ENCODE results near the gene ARL14. TPM values are rescaled to one million over a fixed set of nuclear protein-coding genes. Genes with fewer than 3 reads are reported as not detected.
A peak's percentile ranks its signal among the peaks of the same experiment; 100 is the strongest.

The ARL14 gene
- total RNA-seq, 1 donor from 2014 or later = not detected

DNA sequence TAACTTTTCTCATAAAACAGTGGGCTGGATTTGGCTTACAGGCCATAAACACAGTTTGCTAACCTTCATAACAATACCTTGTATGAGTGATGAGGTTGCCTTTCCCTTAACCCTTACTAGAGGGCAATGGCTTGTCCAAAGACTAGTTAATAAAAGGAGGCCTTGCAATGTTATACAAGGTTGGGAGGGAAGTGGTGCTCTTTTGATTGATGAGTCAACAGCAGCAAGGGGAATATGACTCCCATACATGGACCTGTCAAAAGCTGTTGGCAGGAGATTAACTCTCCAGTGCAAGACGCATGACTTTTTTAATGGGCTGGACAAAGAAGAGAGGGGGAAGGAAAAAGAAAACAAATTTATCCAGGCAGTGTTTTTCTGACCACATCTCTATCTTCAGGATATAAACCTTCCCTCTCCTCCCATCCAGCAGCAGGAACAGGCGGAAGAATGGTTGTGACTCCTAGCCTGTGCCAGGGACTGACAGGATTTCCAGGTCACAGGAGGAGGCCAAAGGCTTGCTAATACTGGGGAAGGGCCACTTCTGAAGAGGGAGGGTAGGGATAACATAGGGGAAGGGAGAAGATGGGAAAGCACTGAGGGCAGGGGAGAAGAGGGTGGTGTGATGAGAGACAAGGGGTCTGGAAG is 35.2 kb upstream of the ARL14 start:
- no peaks in the 10 kb centered on the region for H3K27me3 Mint-ChIP-seq (ENCODE audit: insufficient read depth, low read depth)
- H2AFZ ChIP-seq (replicated peaks) = no peak overlapping the region

DNA sequence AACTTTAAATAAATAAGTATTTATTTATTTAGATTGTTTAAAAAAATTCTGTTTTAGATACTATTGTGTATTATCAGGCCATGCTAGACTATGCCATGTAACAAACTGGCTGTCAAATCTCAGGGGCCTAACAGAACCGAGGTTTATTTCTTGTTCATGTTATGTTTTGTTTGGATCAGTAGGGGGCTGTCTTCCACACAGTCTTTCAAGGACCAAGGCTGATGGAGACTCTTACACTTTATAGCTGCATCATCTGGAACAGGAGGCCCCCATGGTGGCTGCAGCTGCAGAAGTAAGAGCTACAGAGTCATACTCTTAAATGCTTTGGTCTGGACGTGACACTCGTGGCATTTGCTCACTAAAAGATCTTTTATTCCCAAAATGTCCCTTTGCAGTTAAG is 33.0 kb upstream of the ARL14 start:
- Mint-ChIP-seq H3K4me1 (peaks cover 12% of the 10 kb centered on the region), H3K4me3 (no peak overlapping the region), H3K9me3 (no peaks in the 10 kb centered on the region), H3K27ac (no peak overlapping the region), H3K36me3 (no peaks in the 10 kb centered on the region), H3K27me3 (ENCODE audit: insufficient read depth, low read depth) (no peaks in the 10 kb centered on the region)
- H3K36me3 ChIP-seq = no peaks in the 10 kb centered on the region
- H4K20me1 ChIP-seq (ENCODE audit: low read depth) = no peaks in the 10 kb centered on the region
- no peaks in the 10 kb centered on the region for H3K9me3 ChIP-seq (ENCODE audit: low read depth)
- H3K4me2 ChIP-seq = peak overlapping the region; percentile 46
- H3K4me3 ChIP-seq = no peak overlapping the region
- peak overlapping the region; percentile 65 for H3K27ac ChIP-seq
- H3K9ac ChIP-seq = no peak overlapping the region
- H3F3A ChIP-seq (ENCODE audit: low read depth) = peaks cover 13% of the 10 kb centered on the region
- peak overlapping the region; percentile 44 for H2AFZ ChIP-seq (replicated peaks)
- DNase-seq (ENCODE audit: low spot score) = peak; percentile 64
- no peaks in the 10 kb centered on the region for H3K79me2 ChIP-seq (ENCODE audit: low read depth)
- H3K27me3 ChIP-seq = no peaks in the 10 kb centered on the region
- H3K4me1 ChIP-seq = peaks cover 22% of the 10 kb centered on the region
- no peak for TF ChIP-seq EZH2 (IDR thresholded peaks at IDR 0.05)
- no peak for TF ChIP-seq EZH2phosphoT487 (IDR thresholded peaks at IDR 0.05)
- TF ChIP-seq, protein P1, sequence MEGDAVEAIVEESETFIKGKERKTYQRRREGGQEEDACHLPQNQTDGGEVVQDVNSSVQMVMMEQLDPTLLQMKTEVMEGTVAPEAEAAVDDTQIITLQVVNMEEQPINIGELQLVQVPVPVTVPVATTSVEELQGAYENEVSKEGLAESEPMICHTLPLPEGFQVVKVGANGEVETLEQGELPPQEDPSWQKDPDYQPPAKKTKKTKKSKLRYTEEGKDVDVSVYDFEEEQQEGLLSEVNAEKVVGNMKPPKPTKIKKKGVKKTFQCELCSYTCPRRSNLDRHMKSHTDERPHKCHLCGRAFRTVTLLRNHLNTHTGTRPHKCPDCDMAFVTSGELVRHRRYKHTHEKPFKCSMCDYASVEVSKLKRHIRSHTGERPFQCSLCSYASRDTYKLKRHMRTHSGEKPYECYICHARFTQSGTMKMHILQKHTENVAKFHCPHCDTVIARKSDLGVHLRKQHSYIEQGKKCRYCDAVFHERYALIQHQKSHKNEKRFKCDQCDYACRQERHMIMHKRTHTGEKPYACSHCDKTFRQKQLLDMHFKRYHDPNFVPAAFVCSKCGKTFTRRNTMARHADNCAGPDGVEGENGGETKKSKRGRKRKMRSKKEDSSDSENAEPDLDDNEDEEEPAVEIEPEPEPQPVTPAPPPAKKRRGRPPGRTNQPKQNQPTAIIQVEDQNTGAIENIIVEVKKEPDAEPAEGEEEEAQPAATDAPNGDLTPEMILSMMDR (IDR thresholded peaks at IDR 0.05) = peak; percentile 46

More for the DNA sequence above, 35.2 kb upstream of the ARL14 start:
- H3K36me3 ChIP-seq = no peaks in the 10 kb centered on the region
- peaks cover 13% of the 10 kb centered on the region for H3F3A ChIP-seq (ENCODE audit: low read depth)
- no peak for DNase-seq (ENCODE audit: low spot score)
- no peaks in the 10 kb centered on the region for H3K9me3 ChIP-seq (ENCODE audit: low read depth)
- Mint-ChIP-seq H3K9me3 (no peaks in the 10 kb centered on the region), H3K4me1 (peaks cover 12% of the 10 kb centered on the region), H3K4me3 (no peak overlapping the region), H3K27ac (no peak overlapping the region), H3K36me3 (no peaks in the 10 kb centered on the region)
- H3K79me2 ChIP-seq (ENCODE audit: low read depth) = no peaks in the 10 kb centered on the region
- no peak overlapping the region for H3K9ac ChIP-seq
- H3K27me3 ChIP-seq = no peaks in the 10 kb centered on the region
- H3K4me1 ChIP-seq = peaks cover 22% of the 10 kb centered on the region
- no peak overlapping the region for H3K27ac ChIP-seq
- TF ChIP-seq, protein P1 (IDR thresholded peaks at IDR 0.05) = no peak
- TF ChIP-seq EZH2phosphoT487 (IDR thresholded peaks at IDR 0.05) = no peak
- no peak for TF ChIP-seq EZH2 (IDR thresholded peaks at IDR 0.05)
- no peaks in the 10 kb centered on the region for H4K20me1 ChIP-seq (ENCODE audit: low read depth)
- no peak overlapping the region for H3K4me2 ChIP-seq
- H3K4me3 ChIP-seq = no peak overlapping the region

DNA sequence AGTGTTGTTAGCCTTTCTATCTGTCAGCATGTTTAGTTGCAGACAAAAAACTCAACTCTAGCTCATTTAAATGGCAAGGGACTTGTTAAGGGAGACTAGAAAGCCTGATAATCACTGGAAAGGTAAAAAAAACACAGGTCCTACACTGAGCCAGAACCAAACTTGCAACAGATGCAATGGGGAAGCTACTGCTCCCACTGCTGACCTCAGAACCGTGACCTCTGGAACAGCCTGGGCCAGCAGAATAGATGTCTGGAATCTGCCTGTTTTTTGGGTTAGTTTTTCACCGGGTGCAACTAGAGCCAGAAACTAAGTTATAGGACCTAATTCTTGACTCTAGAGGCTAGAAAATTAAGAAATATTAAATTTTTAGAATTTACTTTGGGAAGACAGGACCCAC is 32.5 kb upstream of the ARL14 start:
- H2AFZ ChIP-seq (replicated peaks) = peak overlapping the region; percentile 44
- H3K4me1 ChIP-seq = peaks cover 22% of the 10 kb centered on the region
- H3F3A ChIP-seq (ENCODE audit: low read depth) = peaks cover 13% of the 10 kb centered on the region
- no peak overlapping the region for H3K4me3 Mint-ChIP-seq
- no peak overlapping the region for H3K27ac Mint-ChIP-seq
- H3K36me3 Mint-ChIP-seq = no peaks in the 10 kb centered on the region
- TF ChIP-seq, protein P1 (IDR thresholded peaks at IDR 0.05) = no peak
- no peak for TF ChIP-seq EZH2 (IDR thresholded peaks at IDR 0.05)
- TF ChIP-seq EZH2phosphoT487 (IDR thresholded peaks at IDR 0.05) = no peak
- H3K27me3 Mint-ChIP-seq (ENCODE audit: insufficient read depth, low read depth) = no peaks in the 10 kb centered on the region
- peaks cover 12% of the 10 kb centered on the region for H3K4me1 Mint-ChIP-seq
- H3K79me2 ChIP-seq (ENCODE audit: low read depth) = no peaks in the 10 kb centered on the region
- H3K36me3 ChIP-seq = no peaks in the 10 kb centered on the region
- H4K20me1 ChIP-seq (ENCODE audit: low read depth) = no peaks in the 10 kb centered on the region
- no peaks in the 10 kb centered on the region for H3K9me3 Mint-ChIP-seq
- no peak overlapping the region for H3K9ac ChIP-seq
- peak; percentile 50 for DNase-seq (ENCODE audit: low spot score)
- H3K4me2 ChIP-seq = peak overlapping the region; percentile 46
- peak overlapping the region; percentile 65 for H3K27ac ChIP-seq
- H3K27me3 ChIP-seq = no peaks in the 10 kb centered on the region
- no peaks in the 10 kb centered on the region for H3K9me3 ChIP-seq (ENCODE audit: low read depth)
- no peak overlapping the region for H3K4me3 ChIP-seq
